ENCODE measurements around the gene ABHD8. TPM values are rescaled to one million over a fixed set of nuclear protein-coding genes. Genes with fewer than 3 reads are reported as not detected.
A peak's percentile ranks its signal among the peaks of the same experiment; 100 is the strongest.

ABHD8 gene
- total and polyA plus RNA-seq, 2 of the 13 experiments (the other 11 are each of a cell fraction or from before 2014, with no cell fraction given) = 6.3 to 7.2 TPM

DNA sequence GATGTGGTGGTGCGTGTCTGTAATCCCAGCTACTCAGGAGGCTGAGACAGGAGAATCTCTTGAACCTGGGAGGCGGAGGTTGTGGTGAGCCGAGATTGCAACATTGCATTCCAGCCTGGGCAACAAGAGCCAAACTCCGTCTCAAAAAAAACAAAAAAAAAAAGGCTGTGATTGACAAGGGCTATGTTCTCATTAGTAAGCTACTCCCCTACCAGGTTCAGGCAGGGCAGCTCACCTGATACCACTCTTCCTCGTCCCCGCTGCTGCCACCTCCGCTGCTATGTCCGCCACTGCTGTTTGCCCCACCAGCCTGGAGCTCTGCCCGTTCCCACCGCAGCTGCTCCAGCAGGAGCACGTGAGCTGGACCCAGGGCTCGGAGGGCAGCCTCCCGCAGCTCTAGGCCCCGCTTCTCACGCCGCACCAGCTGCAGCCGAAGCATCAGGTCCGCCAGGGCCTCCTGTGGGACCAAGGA, 48.0 kb downstream of the ABHD8 start (continued):
- TF ChIP-seq, protein P1, sequence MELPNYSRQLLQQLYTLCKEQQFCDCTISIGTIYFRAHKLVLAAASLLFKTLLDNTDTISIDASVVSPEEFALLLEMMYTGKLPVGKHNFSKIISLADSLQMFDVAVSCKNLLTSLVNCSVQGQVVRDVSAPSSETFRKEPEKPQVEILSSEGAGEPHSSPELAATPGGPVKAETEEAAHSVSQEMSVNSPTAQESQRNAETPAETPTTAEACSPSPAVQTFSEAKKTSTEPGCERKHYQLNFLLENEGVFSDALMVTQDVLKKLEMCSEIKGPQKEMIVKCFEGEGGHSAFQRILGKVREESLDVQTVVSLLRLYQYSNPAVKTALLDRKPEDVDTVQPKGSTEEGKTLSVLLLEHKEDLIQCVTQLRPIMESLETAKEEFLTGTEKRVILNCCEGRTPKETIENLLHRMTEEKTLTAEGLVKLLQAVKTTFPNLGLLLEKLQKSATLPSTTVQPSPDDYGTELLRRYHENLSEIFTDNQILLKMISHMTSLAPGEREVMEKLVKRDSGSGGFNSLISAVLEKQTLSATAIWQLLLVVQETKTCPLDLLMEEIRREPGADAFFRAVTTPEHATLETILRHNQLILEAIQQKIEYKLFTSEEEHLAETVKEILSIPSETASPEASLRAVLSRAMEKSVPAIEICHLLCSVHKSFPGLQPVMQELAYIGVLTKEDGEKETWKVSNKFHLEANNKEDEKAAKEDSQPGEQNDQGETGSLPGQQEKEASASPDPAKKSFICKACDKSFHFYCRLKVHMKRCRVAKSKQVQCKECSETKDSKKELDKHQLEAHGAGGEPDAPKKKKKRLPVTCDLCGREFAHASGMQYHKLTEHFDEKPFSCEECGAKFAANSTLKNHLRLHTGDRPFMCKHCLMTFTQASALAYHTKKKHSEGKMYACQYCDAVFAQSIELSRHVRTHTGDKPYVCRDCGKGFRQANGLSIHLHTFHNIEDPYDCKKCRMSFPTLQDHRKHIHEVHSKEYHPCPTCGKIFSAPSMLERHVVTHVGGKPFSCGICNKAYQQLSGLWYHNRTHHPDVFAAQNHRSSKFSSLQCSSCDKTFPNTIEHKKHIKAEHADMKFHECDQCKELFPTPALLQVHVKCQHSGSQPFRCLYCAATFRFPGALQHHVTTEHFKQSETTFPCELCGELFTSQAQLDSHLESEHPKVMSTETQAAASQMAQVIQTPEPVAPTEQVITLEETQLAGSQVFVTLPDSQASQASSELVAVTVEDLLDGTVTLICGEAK (IDR thresholded peaks at IDR 0.05) = no peak
- TF ChIP-seq, protein P1 (CRISPR knock-in tag; IDR thresholded peaks at IDR 0.05) = no peak
- TF ChIP-seq CHD2 (IDR thresholded peaks at IDR 0.05; ENCODE audit: low read depth, low read length) (no peak), NR2F1 (CRISPR knock-in tag; IDR thresholded peaks at IDR 0.05) (no peak), ZNF577 (CRISPR knock-in tag; IDR thresholded peaks at IDR 0.05; ENCODE audit: borderline replicate concordance, low read depth) (no peak), GABPA (IDR thresholded peaks at IDR 0.05; ENCODE audit: low read depth, low read length) (no peak), GABPA (CRISPR knock-in tag; IDR thresholded peaks at IDR 0.05; ENCODE audit: low read depth) (no peak), THAP11 (CRISPR knock-in tag; IDR thresholded peaks at IDR 0.05) (peak; percentile 55), EHMT2 (IDR thresholded peaks at IDR 0.05; ENCODE audit: borderline replicate concordance, low read depth, low read length) (no peak), MED1 (CRISPR knock-in tag; IDR thresholded peaks at IDR 0.05) (no peak), NFIC (IDR thresholded peaks at IDR 0.05; ENCODE audit: low read length) (no peak), SMARCC2 (IDR thresholded peaks at IDR 0.05) (no peak)
- TF ChIP-seq, protein P2, sequence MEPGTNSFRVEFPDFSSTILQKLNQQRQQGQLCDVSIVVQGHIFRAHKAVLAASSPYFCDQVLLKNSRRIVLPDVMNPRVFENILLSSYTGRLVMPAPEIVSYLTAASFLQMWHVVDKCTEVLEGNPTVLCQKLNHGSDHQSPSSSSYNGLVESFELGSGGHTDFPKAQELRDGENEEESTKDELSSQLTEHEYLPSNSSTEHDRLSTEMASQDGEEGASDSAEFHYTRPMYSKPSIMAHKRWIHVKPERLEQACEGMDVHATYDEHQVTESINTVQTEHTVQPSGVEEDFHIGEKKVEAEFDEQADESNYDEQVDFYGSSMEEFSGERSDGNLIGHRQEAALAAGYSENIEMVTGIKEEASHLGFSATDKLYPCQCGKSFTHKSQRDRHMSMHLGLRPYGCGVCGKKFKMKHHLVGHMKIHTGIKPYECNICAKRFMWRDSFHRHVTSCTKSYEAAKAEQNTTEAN (CRISPR knock-in tag; conservative IDR thresholded peaks at IDR 0.05) = no peak
- TF ChIP-seq, protein P3, sequence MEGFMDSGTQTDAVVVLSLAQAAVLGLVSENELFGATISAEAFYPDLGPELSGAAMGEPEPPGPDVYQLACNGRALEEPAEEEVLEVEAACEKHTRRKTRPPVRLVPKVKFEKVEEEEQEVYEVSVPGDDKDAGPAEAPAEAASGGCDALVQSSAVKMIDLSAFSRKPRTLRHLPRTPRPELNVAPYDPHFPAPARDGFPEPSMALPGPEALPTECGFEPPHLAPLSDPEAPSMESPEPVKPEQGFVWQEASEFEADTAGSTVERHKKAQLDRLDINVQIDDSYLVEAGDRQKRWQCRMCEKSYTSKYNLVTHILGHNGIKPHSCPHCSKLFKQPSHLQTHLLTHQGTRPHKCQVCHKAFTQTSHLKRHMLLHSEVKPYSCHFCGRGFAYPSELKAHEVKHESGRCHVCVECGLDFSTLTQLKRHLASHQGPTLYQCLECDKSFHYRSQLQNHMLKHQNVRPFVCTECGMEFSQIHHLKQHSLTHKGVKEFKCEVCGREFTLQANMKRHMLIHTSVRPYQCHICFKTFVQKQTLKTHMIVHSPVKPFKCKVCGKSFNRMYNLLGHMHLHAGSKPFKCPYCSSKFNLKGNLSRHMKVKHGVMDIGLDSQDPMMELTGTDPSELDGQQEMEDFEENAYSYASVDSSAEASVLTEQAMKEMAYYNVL (CRISPR knock-in tag; IDR thresholded peaks at IDR 0.05; ENCODE audit: borderline replicate concordance) = no peak
- TF ChIP-seq, protein P4, sequence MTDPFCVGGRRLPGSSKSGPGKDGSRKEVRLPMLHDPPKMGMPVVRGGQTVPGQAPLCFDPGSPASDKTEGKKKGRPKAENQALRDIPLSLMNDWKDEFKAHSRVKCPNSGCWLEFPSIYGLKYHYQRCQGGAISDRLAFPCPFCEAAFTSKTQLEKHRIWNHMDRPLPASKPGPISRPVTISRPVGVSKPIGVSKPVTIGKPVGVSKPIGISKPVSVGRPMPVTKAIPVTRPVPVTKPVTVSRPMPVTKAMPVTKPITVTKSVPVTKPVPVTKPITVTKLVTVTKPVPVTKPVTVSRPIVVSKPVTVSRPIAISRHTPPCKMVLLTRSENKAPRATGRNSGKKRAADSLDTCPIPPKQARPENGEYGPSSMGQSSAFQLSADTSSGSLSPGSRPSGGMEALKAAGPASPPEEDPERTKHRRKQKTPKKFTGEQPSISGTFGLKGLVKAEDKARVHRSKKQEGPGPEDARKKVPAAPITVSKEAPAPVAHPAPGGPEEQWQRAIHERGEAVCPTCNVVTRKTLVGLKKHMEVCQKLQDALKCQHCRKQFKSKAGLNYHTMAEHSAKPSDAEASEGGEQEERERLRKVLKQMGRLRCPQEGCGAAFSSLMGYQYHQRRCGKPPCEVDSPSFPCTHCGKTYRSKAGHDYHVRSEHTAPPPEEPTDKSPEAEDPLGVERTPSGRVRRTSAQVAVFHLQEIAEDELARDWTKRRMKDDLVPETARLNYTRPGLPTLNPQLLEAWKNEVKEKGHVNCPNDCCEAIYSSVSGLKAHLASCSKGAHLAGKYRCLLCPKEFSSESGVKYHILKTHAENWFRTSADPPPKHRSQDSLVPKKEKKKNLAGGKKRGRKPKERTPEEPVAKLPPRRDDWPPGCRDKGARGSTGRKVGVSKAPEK (CRISPR knock-in tag; IDR thresholded peaks at IDR 0.05; ENCODE audit: borderline replicate concordance) = no peak
